ENCODE results near the gene DNALI1.

Gene DNALI1

GRCh38 chr1:37596182-37596667 is 39.5 kb downstream of the DNALI1 start:
- peak overlapping the region; percentile 99 to 100 (median 100) for H3K4me3 Mint-ChIP-seq
- peaks cover 13% of the 10 kb centered on the region for H3K36me3 Mint-ChIP-seq (ENCODE audit: low read depth)
- no peaks in the 10 kb centered on the region for H3K9me3 Mint-ChIP-seq
- TF ChIP-seq CTCF (IDR thresholded peaks at IDR 0.05; ENCODE audit: unreplicated experiment in 3 of 3): no peak
- H3K27me3 Mint-ChIP-seq (ENCODE audit: low read depth): peaks cover 1% of the 10 kb centered on the region
- H3K4me1 Mint-ChIP-seq: peaks cover 41% of the 10 kb centered on the region
- peak overlapping the region; percentile 87 to 97 (median 95) for H3K27ac Mint-ChIP-seq

- no peak for TF ChIP-seq CTCF (IDR thresholded peaks at IDR 0.05; ENCODE audit: unreplicated experiment in 3 of 3)
- H3K36me3 Mint-ChIP-seq (ENCODE audit: low read depth): no peaks in the 10 kb centered on the region
- peaks cover 20% of the 10 kb centered on the region for H3K27me3 Mint-ChIP-seq (ENCODE audit: low read depth)
- no peaks in the 10 kb centered on the region for H3K9me3 Mint-ChIP-seq
- peaks cover 42% of the 10 kb centered on the region for H3K4me1 Mint-ChIP-seq
- H3K27ac Mint-ChIP-seq: peak overlapping the region; percentile 70 to 78 (median 76)
- peak overlapping the region in 1 of 3 experiments; percentile 30 for H3K4me3 Mint-ChIP-seq
Measured at GRCh38 chr1:37599940-37600339, 43.2 kb downstream of the DNALI1 start.

GRCh38 chr1:37601441-37601840 is 44.7 kb downstream of the DNALI1 start:
- Mint-ChIP-seq H3K27ac (peak overlapping the region; percentile 9 to 68 (median 43)), H3K27me3 (ENCODE audit: low read depth) (peaks cover 23% of the 10 kb centered on the region), H3K4me3 (peak overlapping the region in 1 of 3 experiments; percentile 10), H3K36me3 (ENCODE audit: low read depth) (no peaks in the 10 kb centered on the region), H3K9me3 (no peaks in the 10 kb centered on the region), H3K4me1 (peaks cover 29% of the 10 kb centered on the region)
- no peak for TF ChIP-seq CTCF (IDR thresholded peaks at IDR 0.05; ENCODE audit: unreplicated experiment in 3 of 3)

GRCh38 chr1:37602750-37603694 is 46.3 kb downstream of the DNALI1 start:
- TF ChIP-seq CTCF (IDR thresholded peaks at IDR 0.05; ENCODE audit: unreplicated experiment in 3 of 3): peak; percentile 65 to 68 (median 68)
- H3K36me3 Mint-ChIP-seq (ENCODE audit: low read depth): no peaks in the 10 kb centered on the region
- H3K4me3 Mint-ChIP-seq: no peak overlapping the region
- H3K9me3 Mint-ChIP-seq: no peaks in the 10 kb centered on the region
- no peak overlapping the region for H3K27ac Mint-ChIP-seq
- H3K4me1 Mint-ChIP-seq: peaks cover 21% of the 10 kb centered on the region
- peaks cover 23% of the 10 kb centered on the region for H3K27me3 Mint-ChIP-seq (ENCODE audit: low read depth)

GRCh38 chr1:37605061-37605650 is 48.4 kb downstream of the DNALI1 start:
- Mint-ChIP-seq H3K4me3 (no peak overlapping the region), H3K9me3 (no peaks in the 10 kb centered on the region), H3K27me3 (ENCODE audit: low read depth) (peaks cover 23% of the 10 kb centered on the region), H3K4me1 (peaks cover 14% of the 10 kb centered on the region), H3K27ac (no peak overlapping the region), H3K36me3 (ENCODE audit: low read depth) (no peaks in the 10 kb centered on the region)
- TF ChIP-seq CTCF (IDR thresholded peaks at IDR 0.05; ENCODE audit: unreplicated experiment in 3 of 3): no peak
